ENCODE data around the gene WFDC10B.
"Not testable (repeated sequence)": the region's sequence is repeated elsewhere in the genome, so short reads cannot be mapped to it uniquely, and the experiment has no call there.

Gene WFDC10B

DNA sequence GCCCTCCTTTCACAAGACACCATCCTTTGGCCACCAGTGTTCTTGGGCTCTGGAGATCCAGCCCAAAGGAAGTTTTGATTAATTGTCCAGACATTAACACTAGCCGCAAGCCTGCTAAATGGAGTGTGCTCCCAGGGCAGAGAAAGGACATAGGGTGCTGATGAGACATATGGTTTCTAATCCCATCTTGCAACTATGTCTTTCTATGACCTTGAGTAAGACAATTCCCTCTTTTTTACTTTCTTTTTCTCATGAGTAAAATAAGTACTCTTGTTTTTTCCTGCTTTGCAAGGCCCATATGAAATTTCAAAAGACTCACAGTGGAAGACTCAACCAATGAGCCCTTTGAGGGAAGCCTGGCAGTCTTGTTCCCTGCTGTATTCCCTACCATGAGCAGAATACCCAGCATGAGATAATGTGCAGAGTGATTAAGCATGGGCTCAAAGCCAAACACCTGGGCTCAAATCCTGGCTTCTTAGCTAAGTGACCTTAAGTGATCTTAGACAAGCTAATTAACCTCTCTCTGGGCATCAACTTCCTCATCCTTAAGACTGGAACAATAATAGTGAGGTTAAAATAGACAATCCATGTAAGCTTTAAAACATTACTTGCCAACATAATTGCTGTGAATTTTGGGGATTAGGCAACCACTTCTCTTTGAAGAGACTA lies at the start of gene WFDC10B:
TSS of gene WFDC10B (minus strand) at position 51 of the 669 bp plus-strand sequence. CDS start 19,027 bp downstream, outside the sequence.
- in situ Hi-C loops (cut with HindIII; ENCODE audit: low sequenced_read_pairs), result loop anchor here (25.0 kb wide), 1 partner anchor 218 kb away; no protein-coding TSS in a partner anchor

DNA sequence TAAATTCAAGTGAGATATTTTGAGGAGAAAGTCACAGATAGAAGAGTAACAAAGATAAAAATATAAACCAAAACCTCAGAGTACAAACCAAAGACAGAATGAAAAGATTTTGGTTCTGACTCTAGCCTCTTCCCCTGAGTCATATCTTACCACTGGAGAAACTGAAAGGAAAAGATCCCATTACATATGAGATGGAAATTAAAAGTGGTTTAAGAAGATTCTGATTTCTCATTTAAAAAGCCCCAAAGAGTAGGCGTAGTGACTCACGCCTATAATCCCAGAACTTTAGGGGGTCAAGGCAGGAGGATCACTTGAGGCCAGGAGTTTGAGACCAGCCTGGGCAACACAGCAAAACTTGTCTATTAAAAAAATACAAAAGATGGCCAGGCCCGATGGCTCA lies 47.9 kb upstream of the WFDC10B start:
- in situ Hi-C loops (cut with HindIII; ENCODE audit: low sequenced_read_pairs), result no loop called here

DNA sequence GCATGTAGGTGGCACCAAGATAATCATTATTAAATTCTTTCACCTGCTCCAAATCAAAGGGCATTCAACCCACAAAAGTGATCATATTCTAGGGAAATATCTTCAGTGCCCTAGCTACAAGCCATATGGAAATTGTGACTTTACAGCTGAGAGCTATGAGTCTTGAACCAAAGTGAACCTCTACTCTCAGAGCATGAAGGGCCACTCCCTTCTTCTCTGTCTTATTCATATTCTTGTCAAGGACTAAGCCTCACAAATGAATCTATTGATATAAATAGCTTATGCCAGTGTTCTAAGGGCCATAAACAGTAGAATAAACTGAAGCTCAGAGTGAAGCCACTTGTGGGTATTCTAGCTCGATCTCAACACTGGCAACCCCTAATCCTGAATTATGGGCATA lies 46.9 kb upstream of the WFDC10B start:
- in situ Hi-C loops (cut with HindIII; ENCODE audit: low sequenced_read_pairs), result no loop called here

DNA sequence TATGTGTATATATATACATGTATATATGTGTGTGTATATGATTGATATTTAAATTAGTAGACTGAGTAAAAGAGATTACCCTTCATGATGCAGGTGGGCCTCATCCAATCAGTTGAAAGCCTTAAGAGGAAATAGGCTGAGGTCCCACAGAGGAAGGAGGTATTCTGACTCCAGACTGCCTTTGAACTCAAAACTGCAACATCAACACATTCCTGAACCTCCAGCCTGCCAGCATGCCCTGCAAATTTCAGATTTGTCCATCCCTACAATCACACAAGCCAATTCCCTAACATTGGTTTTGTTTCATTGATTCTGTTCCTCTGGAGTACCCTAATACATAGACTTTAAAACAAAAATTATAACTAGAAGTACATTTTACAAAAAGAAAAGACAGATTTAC lies 40.2 kb upstream of the WFDC10B start:
- in situ Hi-C loops (cut with HindIII; ENCODE audit: low sequenced_read_pairs), result no loop called here

DNA sequence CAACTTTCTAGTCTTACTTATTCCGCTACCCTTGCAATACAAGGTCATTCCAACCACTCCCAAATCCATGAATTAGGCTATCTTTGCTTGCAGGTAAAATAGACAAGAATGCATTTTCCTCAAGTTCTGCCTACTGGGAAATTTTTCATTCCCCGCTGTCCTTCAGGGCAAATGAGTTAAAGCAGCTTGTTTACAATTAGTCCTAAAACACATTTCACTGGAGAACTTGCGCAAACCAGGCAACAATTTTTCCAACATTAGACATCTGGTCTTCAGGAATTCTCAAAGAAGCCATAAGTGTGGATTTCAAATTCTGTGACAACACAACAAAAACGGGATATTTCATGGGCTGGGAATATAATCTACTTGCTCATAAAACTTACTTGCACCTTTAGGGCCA lies 37.8 kb upstream of the WFDC10B start:
- in situ Hi-C loops (cut with HindIII; ENCODE audit: low sequenced_read_pairs), result no loop called here

DNA sequence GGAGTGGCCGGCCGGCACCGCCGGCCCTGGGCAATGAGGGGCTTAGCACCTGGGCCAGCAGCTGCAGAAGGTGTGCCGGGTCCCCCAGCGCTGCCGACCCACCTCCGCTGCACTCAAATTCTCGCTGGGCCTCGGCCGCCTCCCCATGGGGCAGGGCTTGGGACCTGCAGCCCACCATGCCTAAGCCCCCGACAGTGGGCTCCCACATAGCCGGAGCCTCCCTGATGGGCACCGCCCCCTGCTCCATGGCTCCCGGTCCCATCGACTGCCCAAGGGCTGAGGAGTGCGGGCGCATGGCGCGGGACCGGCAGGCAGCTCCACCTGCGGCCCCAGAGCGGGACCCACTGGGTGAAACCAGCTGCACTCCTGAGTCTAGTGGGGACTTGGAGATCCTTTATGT lies 31.2 kb upstream of the WFDC10B start:
- in situ Hi-C loops (cut with HindIII; ENCODE audit: low sequenced_read_pairs), result no loop called here

DNA sequence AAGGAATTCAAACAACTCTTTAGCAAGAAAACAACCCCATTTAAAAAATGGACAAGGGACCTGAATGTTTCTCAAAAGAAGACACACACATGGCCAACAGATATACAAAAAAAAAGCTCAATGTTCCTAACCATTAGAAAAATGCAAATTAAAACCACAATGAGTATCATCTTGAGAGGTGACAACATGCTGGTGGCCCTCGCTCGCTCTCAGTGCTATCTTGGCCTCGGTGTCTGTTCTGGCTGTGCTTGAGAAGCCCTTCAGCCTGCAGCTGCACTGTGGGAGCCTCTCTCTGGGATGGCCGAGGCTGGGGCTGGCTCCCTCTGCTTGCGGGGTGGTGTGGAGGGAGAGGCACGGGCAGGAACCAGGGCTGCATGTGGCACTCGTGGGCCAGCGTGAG lies 30.7 kb upstream of the WFDC10B start:
- in situ Hi-C loops (cut with HindIII; ENCODE audit: low sequenced_read_pairs), result no loop called here

DNA sequence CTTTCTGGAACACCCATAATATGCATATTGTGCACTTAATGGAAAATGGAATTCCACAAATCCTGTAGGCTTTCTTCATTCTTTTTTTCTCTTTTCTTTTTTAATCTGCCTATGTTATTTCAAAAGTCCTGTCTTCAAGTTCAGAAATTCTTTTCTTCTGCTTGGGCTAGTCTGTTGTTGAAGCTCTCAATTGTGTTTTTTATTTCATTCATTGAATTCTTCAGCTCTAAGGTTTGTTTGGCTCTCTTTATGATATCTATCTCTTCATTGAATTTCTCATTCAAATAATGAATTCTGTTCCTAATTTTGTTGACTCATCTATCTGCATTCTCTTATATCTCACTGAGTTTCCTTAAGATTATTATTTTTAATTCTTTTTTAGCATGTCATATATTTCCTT lies 27.4 kb upstream of the WFDC10B start:
- in situ Hi-C loops (cut with HindIII; ENCODE audit: low sequenced_read_pairs), result no loop called here

DNA sequence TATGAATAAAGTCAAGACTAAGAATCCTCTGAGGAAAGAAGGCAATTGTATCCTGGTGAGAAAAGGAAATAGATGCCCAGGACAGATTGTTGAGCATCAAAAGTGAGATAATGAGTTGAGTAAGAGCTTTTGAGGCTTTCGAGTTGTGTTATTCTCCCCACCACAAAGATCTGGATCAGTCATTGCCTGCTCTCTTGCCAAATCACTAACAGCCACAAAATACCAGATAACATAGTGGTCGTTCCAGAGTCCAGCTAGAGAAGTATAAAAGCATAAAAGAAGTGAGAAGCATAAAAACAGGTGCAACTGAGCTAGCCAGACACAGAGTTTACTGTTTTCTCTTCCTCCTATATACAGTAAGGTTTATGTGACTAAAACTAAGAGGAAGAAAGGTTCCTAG lies 22.2 kb upstream of the WFDC10B start:
- in situ Hi-C loops (cut with HindIII; ENCODE audit: low sequenced_read_pairs), result no loop called here

DNA sequence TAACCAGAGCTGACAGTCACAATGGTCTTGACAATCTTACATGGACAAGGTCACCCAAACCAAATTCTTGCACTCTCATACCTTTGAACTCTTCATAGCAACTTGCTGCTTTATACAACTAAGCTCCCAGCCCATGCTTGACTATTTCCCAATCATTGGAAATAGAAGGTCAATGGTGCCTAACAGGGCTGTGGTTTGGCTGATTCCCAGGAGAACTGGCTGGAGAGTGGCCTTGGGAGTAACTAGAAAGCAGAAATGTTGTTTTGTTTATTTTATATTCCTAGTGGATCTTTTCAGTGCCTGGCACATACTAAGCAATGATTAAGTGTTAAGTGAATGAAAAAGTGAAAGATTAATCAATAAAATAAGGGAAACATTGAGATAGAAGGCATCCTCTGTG lies 20.3 kb upstream of the WFDC10B start:
- in situ Hi-C loops (cut with HindIII; ENCODE audit: low sequenced_read_pairs), result no loop called here

DNA sequence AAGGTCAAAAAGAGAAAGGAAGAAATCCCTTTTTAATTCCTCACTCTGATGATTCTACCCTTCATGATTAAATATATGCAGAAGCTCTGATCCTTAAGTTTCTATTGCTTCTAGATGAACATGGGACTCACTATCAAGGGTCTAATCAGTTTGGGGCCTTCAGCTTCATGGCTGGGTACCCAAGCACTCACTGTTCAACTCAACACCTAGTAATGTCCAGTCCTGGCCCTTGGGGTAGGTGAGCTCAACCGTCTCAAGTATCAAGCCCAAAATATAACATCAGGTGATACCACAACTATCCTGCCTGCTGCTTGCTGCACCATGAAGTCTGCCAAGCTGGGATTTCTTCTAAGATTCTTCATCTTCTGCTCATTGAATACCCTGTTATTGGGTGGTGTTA lies 17.2 kb upstream of the WFDC10B start, which contains the start of gene SPINT4:
TSS of gene SPINT4 (plus strand) at position 301 of the 400 bp plus-strand sequence. CDS start at position 322, 21 bp downstream.
- in situ Hi-C loops (cut with HindIII; ENCODE audit: low sequenced_read_pairs), result loop anchor here (25.0 kb wide), 1 partner anchor 235 kb away; no protein-coding TSS in a partner anchor

DNA sequence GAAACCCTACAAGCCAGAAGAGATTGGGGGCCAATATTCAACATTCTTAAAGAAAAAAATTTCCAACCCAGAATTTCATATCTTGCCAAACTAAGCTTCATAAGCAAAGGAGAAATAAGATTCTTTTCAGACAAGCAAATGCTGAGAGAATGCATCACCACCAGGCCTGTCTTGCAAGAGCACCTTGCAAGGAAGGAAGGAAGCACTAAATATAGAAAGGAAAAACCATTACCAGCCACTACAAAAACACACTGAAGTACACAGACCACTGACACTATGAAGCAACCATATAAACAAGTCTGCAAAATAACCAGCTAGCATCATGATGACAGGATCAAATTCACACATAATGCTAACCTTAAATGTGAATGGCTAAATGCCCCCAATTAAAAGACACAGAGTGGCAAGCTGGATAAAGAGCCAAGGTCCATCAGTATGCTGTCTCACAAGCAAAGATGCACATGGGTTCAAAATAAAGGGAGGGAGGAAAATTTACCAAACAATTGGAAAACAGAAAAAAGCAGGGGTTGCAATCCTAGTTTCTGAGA lies 11.4 kb upstream of the WFDC10B start:
- in situ Hi-C loops (cut with HindIII; ENCODE audit: low sequenced_read_pairs), result loop anchor here (25.0 kb wide), 1 partner anchor 229 kb away; no protein-coding TSS in a partner anchor

DNA sequence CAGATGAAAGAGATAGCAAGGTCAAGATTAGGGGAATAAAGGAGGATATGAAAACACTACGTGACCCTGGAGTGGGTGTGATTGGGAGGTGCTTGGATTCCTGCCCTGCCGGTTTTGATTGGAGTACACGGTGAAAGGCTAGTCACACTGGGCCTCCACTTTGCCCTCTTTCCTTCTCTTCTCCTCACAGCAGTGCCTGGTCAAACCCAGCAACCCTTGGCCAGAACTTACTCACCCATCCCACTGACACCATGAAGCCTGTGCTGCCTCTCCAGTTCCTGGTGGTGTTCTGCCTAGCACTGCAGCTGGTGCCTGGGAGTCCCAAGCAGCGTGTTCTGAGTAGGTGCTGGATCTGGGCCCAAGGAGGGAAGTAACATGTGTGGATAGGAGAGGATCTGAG lies 2.9 kb downstream of the WFDC10B start, which contains the start of gene WFDC13:
TSS of gene WFDC13 (plus strand) at position 166 of the 400 bp plus-strand sequence. CDS start at position 252, 86 bp downstream.
- in situ Hi-C loops (cut with HindIII; ENCODE audit: low sequenced_read_pairs), result loop anchor here (25.0 kb wide), 1 partner anchor 215 kb away; no protein-coding TSS in a partner anchor

DNA sequence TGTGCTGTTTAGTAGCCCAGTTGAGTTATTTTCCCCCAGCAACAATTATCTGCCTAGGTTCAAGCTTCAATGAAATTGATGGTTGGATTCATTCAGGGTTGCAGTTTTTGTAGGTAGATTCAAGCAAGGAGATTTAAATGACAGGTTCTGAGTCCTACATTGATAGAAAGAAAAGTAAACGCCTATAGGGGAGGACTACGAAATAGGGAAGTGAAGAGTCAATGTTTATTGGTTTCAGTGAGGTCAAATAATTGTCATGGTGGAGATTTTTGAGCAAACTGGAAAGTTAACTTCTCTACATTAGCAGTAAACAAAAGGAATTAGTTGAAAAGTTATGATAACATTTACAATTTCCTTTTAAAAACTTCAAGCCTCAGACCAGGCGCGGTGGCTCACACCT lies 3.7 kb downstream of the WFDC10B start:
- in situ Hi-C loops (cut with HindIII; ENCODE audit: low sequenced_read_pairs), result loop anchor here (25.0 kb wide), 1 partner anchor 214 kb away; no protein-coding TSS in a partner anchor

DNA sequence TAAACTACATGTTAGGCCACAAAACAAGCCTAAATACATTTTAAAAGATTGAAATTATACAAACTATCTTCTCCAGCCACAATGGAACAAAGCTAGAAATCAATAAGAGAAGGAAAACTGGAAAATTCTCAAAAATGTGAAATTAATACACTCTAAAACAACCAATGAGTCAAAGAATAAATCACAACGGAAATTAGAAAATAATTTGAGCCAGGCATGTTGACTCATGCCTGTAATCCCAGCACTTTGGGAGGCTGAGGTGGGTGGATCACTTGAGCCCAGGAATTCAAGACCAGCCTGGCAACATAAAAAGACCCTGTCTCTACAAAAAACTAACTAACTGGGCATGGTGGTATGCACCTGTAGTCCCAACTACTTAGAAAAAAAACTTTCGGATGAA lies 9.3 kb downstream of the WFDC10B start:
- in situ Hi-C loops (cut with HindIII; ENCODE audit: low sequenced_read_pairs), result no loop called here

DNA sequence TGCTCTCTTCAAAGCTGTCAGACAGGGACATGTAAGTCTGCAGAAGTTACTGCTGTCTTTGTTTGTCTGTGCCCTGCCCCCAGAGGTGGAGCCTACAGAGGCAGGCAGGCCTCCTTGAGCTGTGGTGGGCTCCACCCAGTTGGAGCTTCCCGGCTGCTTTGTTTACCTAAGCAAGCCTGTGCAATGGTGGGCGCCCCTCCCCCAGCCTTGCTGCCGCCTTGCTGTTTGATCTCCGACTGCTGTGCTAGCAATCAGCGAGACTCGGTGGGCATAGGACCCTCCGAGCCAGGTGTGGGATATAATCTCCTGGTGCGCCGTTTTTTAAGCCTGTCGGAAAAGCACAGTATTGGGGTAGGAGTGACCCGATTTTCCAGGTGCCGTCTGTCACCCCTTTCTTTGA lies 11.5 kb downstream of the WFDC10B start:
- in situ Hi-C loops (cut with HindIII; ENCODE audit: low sequenced_read_pairs), result not testable (repeated sequence)

DNA sequence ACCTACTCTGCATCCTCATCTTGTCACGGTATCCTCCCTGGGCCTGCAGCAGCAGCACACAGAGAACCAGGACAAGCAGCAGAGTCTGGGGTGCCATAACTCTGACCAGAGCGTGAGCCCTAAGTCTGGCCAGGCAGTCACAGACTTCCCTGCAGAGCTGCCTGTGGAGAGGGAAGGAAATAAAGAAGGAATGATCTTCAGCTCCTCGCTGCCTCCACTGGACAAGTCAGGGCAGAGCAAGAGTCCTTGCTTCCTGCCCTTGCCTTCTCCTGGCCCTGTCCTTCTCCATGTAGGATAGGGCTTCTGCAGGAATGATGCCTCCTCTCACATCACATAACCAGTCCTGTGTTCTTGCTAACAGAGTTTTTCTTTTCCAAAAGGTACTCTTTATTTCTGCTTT lies 18.9 kb downstream of the WFDC10B start:
- in situ Hi-C loops (cut with HindIII; ENCODE audit: low sequenced_read_pairs), result loop anchor here (10.0 kb wide), 1 partner anchor 91 kb away; no protein-coding TSS in a partner anchor

DNA sequence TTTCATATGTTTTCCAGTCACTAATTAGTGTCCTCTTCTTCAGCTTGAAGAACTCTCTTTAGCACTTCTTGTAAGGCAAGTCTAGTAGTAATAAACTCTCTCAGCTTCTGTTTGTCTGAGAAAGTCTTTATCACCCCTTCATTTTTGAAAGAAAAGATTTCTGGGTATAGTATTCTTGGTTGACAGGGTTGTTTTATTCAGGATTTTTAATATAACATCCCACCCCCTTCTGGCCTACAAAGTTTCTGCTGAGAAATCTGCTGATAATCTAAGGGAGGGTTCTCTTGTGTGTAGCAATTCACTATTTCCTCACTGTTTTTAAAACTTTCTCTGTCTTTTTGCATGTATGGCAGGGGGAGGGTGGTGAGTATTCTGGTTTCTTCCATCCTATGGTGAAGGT lies 25.2 kb downstream of the WFDC10B start:
- in situ Hi-C loops (cut with HindIII; ENCODE audit: low sequenced_read_pairs), result loop anchor here (10.0 kb wide), 1 partner anchor 85 kb away; no protein-coding TSS in a partner anchor

DNA sequence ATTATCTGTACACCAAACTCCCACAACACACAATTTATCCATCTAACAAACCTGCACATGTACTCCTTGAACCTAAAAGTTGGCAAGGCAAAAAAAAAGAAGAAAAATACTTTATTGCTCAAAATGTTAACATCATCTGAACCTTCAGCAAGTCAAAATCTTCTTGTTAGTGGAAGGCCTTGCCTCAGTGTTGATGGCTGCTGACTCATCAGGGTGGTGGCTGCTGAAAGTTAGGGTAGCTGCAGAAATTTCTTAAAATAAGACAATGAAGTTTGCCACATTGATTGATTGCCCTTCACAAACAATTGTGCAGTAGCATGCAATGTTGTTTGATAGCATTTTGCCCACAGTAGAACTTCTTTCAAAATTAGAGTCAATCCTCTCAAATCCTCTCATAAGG lies 32.1 kb downstream of the WFDC10B start:
- in situ Hi-C loops (cut with HindIII; ENCODE audit: low sequenced_read_pairs), result no loop called here

DNA sequence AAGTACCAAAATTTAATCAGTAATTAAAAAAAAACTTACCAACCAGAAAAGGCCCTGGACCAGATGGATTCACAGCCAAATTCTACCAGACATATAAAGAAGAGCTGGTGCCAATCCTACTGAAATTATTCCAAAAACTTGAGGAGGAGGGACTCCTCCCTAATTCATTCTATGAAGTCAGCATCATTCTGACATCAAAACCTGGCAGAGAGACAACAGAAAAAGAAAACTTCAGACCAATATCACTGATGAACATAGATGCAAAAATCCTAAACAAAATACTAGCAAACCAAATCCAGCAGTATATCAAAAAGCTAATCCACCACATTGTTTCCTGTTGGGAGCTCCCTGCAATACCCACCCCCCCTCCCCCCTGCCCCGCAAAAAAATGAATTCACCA lies 34.7 kb downstream of the WFDC10B start, which contains the start of gene WFDC11:
TSS of gene WFDC11 (minus strand) at position 101 of the 400 bp plus-strand sequence. CDS start 19,639 bp downstream, outside the sequence.
- in situ Hi-C loops (cut with HindIII; ENCODE audit: low sequenced_read_pairs), result no loop called here

DNA sequence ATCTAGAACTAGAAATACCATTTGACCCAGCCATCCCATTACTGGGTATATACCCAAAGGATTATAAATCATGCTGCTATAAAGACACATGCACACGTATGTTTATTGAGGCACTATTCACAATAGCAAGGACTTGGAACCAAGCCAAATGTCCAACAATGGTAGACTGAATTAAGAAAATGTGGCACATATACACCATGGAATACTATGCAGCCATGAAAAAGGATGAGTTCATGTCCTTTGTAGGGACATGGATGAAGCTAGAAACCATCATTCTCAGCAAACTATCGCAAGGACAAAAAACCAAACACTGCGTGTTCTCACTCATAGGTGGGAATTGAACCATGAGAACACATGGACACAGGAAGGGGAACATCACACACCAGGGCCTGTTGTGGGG lies 47.8 kb downstream of the WFDC10B start:
- in situ Hi-C loops (cut with HindIII; ENCODE audit: low sequenced_read_pairs), result not testable (repeated sequence)

DNA sequence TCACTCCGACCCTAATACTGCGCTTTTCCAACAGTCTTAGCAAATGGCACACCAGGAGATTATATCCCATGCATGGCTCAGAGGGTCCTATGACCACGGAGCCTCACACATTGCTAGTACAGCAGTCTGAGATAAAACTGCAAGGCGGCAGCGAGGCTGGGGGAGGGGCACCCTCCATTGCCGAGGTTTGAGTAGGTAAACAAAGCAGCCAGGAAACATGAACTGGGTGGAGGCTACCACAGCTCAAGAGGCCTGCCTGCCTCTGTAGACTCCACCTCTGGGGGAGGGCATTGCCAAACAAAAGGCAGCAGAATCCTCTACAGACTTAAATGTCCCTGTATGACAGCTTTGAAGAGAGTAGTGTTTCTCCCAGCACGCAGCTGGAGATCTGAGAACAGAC lies 53.1 kb downstream of the WFDC10B start:
- in situ Hi-C loops (cut with HindIII; ENCODE audit: low sequenced_read_pairs), result not testable (repeated sequence)

Measured in endothelial cell of hepatic sinusoid (primary cell).